Stimulated activated naive CD4-positive, alpha-beta T cell treated with Interleukin-2 at 50 U/mL for 16 hours (primary cell): ENCODE data around the gene UBE3A.

Experiments
- DNase-seq: peaks from one replicate; lab custom pipeline; 2025; lab: John Stamatoyannopoulos, UW

UBE3A gene

GRCh38 chr15:25402342-25402741 lies 36.5 kb downstream of the UBE3A start:
- no peak for DNase-seq

DNA sequence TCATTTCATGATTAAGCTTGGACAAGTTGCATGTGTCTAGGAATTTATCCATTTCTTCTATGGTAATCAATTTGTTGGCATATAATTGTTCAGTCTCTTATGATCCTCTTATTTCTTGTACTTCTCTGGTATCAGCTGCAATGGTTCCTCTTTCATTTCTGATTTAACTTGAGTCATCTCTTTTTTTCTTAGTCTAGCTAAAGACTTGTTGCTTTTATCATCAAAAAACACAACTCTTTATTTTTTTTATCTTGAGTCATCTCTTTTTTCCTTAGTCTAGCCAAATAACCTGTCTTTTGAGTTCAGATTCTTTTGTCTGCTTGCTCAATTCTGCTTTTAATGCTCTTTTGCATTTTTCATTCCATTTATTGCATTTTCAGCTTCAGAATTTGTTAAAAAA lies 37.3 kb downstream of the UBE3A start:
- no peak for DNase-seq

DNA sequence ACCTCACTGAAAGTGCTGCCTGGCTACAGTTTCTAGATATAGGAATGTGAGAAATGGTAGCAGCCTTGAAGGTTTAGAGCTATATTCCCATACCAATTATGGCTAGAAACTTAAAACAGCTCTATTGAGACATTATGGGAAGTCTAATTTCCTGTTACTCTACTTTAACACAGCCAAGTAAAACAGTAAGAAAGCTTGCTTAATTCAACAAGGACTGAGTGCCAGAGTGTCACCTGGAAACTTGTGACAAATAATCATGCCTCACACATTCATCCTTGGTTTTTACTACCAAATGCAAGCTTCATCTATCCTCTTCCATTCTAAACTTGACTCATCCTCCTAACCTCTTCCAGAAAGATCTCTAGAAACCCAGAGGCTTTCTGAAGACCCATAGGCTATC lies 41.7 kb downstream of the UBE3A start:
- DNase-seq = no peak

GRCh38 chr15:25394898-25395297 lies 43.9 kb downstream of the UBE3A start:
- DNase-seq = no peak

- DNase-seq = no peak
Measured at GRCh38 chr15:25392806-25393205, 46.0 kb downstream of the UBE3A start.

DNA sequence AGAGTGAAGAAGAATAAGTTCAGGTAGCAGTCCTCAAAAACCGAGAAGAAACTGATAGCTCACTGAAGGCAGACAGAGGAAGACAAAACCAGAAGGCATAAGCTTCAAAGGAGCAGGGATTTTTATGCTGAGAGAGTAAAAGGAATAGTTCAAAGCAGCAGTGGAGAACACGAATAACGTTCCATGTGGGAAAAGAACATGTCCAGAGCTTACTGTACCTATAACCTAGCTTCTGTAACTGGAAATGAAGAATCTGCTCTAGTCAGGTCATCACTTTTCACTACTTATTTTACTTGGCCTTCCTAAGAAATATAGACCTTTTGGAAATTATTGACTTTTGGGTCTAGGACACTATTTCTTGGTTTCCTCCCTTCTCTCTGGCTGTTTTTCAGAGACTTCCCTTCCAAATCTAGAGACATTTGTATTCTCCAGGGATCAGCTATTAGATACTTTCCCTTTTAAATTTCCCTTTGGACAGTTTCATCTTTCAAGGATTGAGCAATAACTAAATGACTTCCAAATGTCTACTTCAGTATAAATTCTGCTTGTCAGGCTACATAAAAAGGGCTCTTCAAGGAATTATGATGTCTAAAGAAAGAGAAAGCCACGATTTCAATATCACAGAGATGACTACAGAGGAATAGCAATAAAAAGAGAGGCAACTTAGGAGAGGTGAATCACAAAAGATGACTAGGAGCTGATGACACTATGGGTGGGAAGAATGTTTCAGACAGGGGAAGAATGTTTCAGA lies 46.7 kb downstream of the UBE3A start:
- DNase-seq = no peak

GRCh38 chr15:25385986-25386385 lies 52.8 kb downstream of the UBE3A start:
- no peak for DNase-seq

DNA sequence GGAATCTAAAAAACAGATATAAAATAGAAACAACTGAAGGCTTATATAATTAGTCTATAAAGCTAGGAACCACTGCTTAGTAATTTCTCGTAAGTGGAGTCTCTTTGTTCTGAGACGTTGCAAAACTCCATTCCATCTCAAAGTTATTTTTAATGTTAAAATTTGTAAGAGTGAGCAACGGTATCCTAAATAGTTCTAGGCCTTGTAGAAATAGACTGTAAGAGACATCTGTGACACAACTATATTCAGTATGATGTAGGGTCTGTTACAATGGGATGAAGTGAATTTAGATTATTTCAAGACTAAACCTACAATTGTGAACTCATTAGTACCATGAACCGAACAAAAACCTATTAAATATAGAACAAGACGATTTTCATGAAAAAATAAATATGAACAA lies 57.2 kb downstream of the UBE3A start:
- DNase-seq = no peak

DNA sequence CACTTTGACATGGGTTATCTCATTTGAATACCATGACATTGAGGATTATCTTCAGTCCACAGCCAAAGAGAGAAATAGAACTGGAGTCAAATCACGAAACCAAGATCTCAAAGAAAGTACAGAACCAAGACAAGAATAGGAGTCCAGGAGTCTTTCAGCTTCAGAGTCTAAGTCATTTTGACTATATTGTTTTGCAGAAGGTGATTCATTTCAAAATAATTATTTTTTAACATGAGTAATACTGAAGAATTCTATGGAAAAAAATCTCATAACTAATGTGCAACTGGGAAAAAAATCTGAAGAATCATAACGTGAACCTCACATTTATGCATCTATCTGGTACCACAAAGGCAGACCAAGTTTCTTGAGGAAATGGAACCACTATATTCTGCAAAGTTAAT lies 60.3 kb downstream of the UBE3A start:
- peak; percentile 2 for DNase-seq

GRCh38 chr15:25375557-25375956 lies 63.3 kb downstream of the UBE3A start:
- no peak for DNase-seq

DNA sequence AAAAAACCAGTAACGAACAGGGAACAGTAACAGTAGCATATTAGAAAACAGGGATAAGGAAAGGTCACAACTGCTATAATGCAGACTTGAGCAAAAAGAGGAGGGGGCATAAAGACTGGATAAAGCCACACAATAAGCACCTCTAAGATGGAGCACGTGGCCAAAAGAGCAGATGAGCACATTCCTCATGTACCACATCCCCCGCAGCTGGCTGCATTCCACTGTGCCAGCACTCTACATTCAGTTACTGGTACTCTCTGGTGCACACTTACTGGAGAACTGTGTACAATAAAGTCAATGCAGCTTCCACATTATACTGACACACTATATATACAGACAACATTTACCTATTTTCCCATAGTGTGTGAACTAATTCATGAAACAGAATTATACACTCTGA lies 64.7 kb downstream of the UBE3A start:
- DNase-seq = no peak

DNA sequence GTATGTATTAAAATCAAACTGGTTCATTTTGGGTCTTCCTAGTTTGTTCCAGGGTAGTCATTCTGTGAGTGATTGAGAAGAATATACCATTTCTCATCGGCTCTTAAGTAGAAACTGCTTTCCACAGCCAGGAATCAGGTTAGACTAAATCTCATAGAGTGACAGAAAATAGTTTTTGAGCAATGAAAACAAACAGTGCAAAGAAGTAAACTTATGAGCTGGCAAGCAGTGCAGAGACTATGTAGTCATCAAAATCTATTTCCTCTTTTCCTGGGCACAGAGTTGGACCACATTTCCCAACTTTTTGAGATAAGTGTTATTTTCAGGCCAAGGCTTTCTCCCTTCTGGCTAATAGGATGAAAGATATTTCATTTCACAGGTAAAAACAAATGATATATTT lies 66.5 kb downstream of the UBE3A start:
- no peak for DNase-seq

GRCh38 chr15:25368850-25369249 lies 70.0 kb downstream of the UBE3A start:
- DNase-seq = no peak

DNA sequence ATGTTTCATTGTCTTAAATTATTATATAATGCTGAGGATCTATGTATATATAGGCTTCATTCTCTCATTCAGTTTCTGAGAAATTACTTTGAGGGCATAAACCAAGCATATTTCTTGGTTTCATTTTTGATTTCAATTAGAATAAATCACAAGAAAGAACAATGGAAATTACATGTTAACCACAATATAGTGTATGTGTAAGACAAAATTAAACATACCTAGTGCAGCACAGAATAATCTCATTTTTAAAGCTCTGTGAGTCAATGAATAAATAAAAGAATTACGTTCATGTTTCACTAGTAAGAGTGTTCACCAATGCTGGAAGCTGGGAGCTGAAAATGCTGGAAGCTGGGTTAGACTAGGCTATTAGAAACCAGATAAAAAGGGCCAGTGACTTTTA lies 72.8 kb downstream of the UBE3A start:
- DNase-seq = no peak

- DNase-seq = no peak
Measured at GRCh38 chr15:25362545-25362944, 76.3 kb downstream of the UBE3A start.

- DNase-seq = no peak
Measured at GRCh38 chr15:25347707-25348106, 91.1 kb downstream of the UBE3A start.

DNA sequence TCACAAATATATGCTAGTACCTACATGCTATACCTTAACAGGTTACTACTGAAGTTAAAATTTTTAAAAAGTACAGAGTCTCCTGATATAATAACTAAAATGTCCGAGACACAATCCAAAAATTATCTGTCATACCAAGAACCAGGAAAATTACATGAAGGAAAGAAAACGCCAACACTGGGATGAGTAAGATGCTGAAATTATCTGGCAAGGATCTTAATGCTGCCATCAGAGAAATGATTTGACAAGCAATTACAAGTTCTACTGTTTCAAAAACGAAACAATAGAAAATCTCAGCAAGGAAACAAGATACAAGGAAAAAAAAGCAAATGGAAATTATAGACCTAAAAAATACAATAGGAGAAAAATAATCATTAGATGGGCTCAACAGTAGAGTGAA lies 92.5 kb downstream of the UBE3A start:
- no peak for DNase-seq

GRCh38 chr15:25345943-25346342 lies 92.9 kb downstream of the UBE3A start:
- DNase-seq = no peak

DNA sequence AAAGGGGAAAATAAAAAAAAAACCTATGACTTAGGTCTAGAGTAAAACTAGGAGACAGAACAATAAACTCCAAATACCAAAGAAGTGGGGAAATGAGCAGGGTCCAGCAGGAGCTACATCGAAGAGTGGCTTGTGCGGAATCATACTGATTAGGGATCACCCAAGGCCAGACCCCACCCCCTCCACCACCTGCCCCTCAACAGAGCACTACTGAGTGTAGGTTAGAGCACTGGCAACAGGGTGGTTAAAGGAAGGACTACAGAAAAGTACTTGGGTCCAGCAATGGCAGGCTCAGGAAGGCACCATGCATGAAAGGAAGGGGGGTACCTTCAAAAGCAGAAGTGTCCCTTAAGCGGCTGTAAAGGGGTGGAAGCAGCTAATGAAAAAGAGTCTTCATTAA lies 96.2 kb downstream of the UBE3A start:
- DNase-seq = no peak

DNA sequence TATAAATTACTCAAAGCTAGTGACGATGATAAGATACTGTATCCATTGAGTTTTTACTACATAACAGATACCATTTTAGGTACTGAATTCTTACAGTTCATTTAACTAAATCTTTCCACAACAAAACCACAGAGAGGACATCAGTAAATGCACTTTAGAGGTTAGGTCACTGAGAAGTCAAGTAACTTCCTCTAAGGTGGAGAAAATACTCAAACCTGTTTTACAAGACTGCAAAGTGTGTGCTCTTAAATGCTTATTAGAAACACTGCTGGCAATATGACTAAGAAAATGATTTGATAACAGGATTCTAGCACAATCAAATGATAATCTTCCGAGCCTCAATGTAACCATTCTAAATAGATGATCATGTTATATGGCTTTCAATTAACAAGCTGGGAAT lies 99.4 kb downstream of the UBE3A start:
- no peak for DNase-seq

DNA sequence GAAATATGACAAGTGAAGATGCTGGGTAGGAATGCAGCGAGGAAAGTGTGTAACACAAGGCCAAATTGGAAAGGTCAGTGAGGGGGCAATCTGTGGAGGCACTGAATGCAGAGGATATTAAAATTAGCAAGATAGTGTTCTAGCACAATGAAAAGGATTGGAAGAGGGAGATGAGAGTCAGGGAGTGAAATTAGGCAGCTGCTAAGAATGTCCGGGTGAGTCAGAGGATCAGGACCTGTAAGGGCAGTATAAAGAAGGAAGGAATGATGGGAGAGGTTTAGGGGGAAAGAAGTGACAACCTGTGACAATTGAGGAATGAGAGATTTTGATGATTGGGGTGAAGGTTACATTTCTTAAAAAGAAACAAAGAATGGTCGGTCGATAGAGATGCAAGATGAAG lies 103.5 kb downstream of the UBE3A start:
- no peak for DNase-seq

GRCh38 chr15:25333049-25333448 lies 105.8 kb downstream of the UBE3A start:
- no peak for DNase-seq

- DNase-seq = no peak
Measured at GRCh38 chr15:25332306-25332705, 106.5 kb downstream of the UBE3A start.

- DNase-seq = no peak
Measured at GRCh38 chr15:25331860-25332259, 107.0 kb downstream of the UBE3A start.

GRCh38 chr15:25331404-25331803 lies 107.4 kb downstream of the UBE3A start:
- DNase-seq = no peak
